MM.1S (cell line): Measurements from ENCODE around the gene TYSND1.

Experiments
- DNase-seq: peaks from one replicate; pipeline ENCODE4 v3.0.0-alpha.2; 2015
- H2AFZ ChIP-seq: fragments of 300-600 bp; sonication (generic); 2 replicates; pipeline ENCODE4 v1.6.0; 2016; ENCODE audit warnings: antibody characterized with exemption, low read length
- H3F3A ChIP-seq: fragments of 300-600 bp; sonication (generic); 2 replicates; pipeline ENCODE4 v1.6.1; 2016; ENCODE audit warnings: mild to moderate bottlenecking, antibody characterized with exemption, low read length, moderate library complexity, mixed read lengths; ENCODE audit not compliant: insufficient read depth
- H3K27ac ChIP-seq: fragments of 300-600 bp; sonication (generic); 2 replicates; pipeline ENCODE4 v1.5.1; 2016; ENCODE audit warnings: mild to moderate bottlenecking, low read length
- H3K27me3 ChIP-seq: fragments of 300-600 bp; sonication (generic); replicated peaks from 2 replicates; pipeline ENCODE4 v1.6.0; 2016; ENCODE audit warnings: low read length; ENCODE audit not compliant: insufficient read depth
- H3K36me3 ChIP-seq: fragments of 300-600 bp; sonication (generic); replicated peaks from 2 replicates; pipeline ENCODE4 v1.6.1; 2016; ENCODE audit warnings: mild to moderate bottlenecking, low read length, mixed read lengths; ENCODE audit not compliant: insufficient read depth
- H3K4me1 ChIP-seq: fragments of 300-600 bp; sonication (generic); 2 replicates; pipeline ENCODE4 v1.6.1; 2016; ENCODE audit warnings: low read length, mixed read lengths
- H3K4me2 ChIP-seq: fragments of 300-600 bp; sonication (generic); 2 replicates; pipeline ENCODE4 v1.6.0; 2016; ENCODE audit warnings: low read depth, low read length
- H3K4me3 ChIP-seq: fragments of 300-600 bp; sonication (generic); 2 replicates; pipeline ENCODE4 v1.5.1; 2016; ENCODE audit warnings: low read length, mixed read lengths
- H3K79me2 ChIP-seq: fragments of 300-600 bp; sonication (generic); 2 replicates; pipeline ENCODE4 v1.6.1; 2016; ENCODE audit warnings: mixed run types, low read length, mixed read lengths
- H3K9ac ChIP-seq: fragments of 300-600 bp; sonication (generic); 2 replicates; pipeline ENCODE4 v1.6.1; 2016; ENCODE audit warnings: low read length, mixed read lengths
- H3K9me2 ChIP-seq: fragments of 300-600 bp; sonication (generic); replicated peaks from 2 replicates; pipeline ENCODE4 v1.6.1; 2016; ENCODE audit warnings: mild to moderate bottlenecking, low read length, mixed read lengths; ENCODE audit not compliant: insufficient read depth
- H3K9me3 ChIP-seq: fragments of 300-600 bp; sonication (generic); replicated peaks from 2 replicates; pipeline ENCODE4 v1.6.1; 2016; ENCODE audit warnings: mild to moderate bottlenecking, low read length, mixed read lengths; ENCODE audit not compliant: insufficient read depth
- H4K20me1 ChIP-seq: fragments of 300-600 bp; sonication (generic); 2 replicates; pipeline ENCODE4 v1.6.1; 2016; ENCODE audit warnings: mild to moderate bottlenecking, low read length, moderate library complexity, mixed read lengths; ENCODE audit not compliant: insufficient read depth
- CTCF ChIP-seq: fragments of 300-600 bp; sonication (generic); IDR thresholded peaks from 2 replicates; pipeline ENCODE4 v1.5.1; 2016; ENCODE audit warnings: antibody characterized with exemption, low read length, mixed read lengths
- EZH2 ChIP-seq: fragments of 300-600 bp; sonication (generic); optimal IDR thresholded peaks from 2 replicates; pipeline ENCODE3; 2017; ENCODE audit warnings: low read depth, mild to moderate bottlenecking, antibody characterized with exemption, low read length, mixed read lengths
- EZH2phosphoT487 ChIP-seq: fragments of 300-600 bp; sonication (generic); IDR thresholded peaks from 2 replicates; pipeline ENCODE4 v1.6.1; 2018; ENCODE audit warnings: antibody characterized with exemption, low read length

Gene TYSND1

GRCh38 chr10:70130878-70131559 is 15.5 kb downstream of the TYSND1 start:
- Histone ChIP-seq H3K9me3 (no peaks in the 10 kb centered on the region), H3K9me2 (no peaks in the 10 kb centered on the region), H3K79me2 (peaks cover 36% of the 10 kb centered on the region), H2AFZ (no peak overlapping the region), H3F3A (no peaks in the 10 kb centered on the region), H3K27me3 (no peaks in the 10 kb centered on the region), H3K4me2 (peak overlapping the region; percentile 92), H3K4me1 (peaks cover 5% of the 10 kb centered on the region), H3K9ac (no peak overlapping the region), H3K4me3 (no peak overlapping the region), H3K27ac (no peak overlapping the region), H4K20me1 (no peaks in the 10 kb centered on the region), H3K36me3 (no peaks in the 10 kb centered on the region)
- no peak for DNase-seq
- TF ChIP-seq EZH2phosphoT487 = no peak
- TF ChIP-seq EZH2 = no peak
- TF ChIP-seq CTCF = no peak

- Histone ChIP-seq H3K36me3 (no peaks in the 10 kb centered on the region), H3K4me2 (no peak overlapping the region), H3K27ac (no peak overlapping the region), H4K20me1 (no peaks in the 10 kb centered on the region), H3K27me3 (no peaks in the 10 kb centered on the region), H3K79me2 (peaks cover 26% of the 10 kb centered on the region), H3K4me3 (no peak overlapping the region), H3K4me1 (no peaks in the 10 kb centered on the region), H3K9me2 (no peaks in the 10 kb centered on the region), H3K9ac (no peak overlapping the region), H3K9me3 (no peaks in the 10 kb centered on the region), H3F3A (no peaks in the 10 kb centered on the region), H2AFZ (no peak overlapping the region)
- no peak for TF ChIP-seq CTCF
- DNase-seq = no peak
Measured at GRCh38 chr10:70126700-70127395, 19.7 kb downstream of the TYSND1 start.

GRCh38 chr10:70125918-70126552 is 20.5 kb downstream of the TYSND1 start:
- no peak overlapping the region for H3K4me3 ChIP-seq

More at GRCh38 chr10:70125918-70126552, 20.5 kb downstream of the TYSND1 start:
- H4K20me1 ChIP-seq = no peaks in the 10 kb centered on the region
- H2AFZ ChIP-seq = no peak overlapping the region
- H3F3A ChIP-seq = no peaks in the 10 kb centered on the region
- no peak for DNase-seq
- no peak overlapping the region for H3K27ac ChIP-seq
- no peaks in the 10 kb centered on the region for H3K9me2 ChIP-seq
- H3K9ac ChIP-seq = no peak overlapping the region
- H3K36me3 ChIP-seq = no peaks in the 10 kb centered on the region
- H3K79me2 ChIP-seq = peaks cover 18% of the 10 kb centered on the region
- no peaks in the 10 kb centered on the region for H3K27me3 ChIP-seq
- TF ChIP-seq CTCF (no peak), EZH2phosphoT487 (no peak), EZH2 (no peak)
- no peak overlapping the region for H3K4me2 ChIP-seq
- no peaks in the 10 kb centered on the region for H3K4me1 ChIP-seq
- H3K9me3 ChIP-seq = no peaks in the 10 kb centered on the region
